OCI-LY7 (cell line): ENCODE measurements around the gene PHETA1. TPM values are rescaled to one million over a fixed set of nuclear protein-coding genes. Genes with fewer than 3 reads are reported as not detected.

Source experiments
- BruUV-seq: library from RNA; stranded (reverse); fragments of 400-500 nt; replicated peaks from 2 replicates; lab custom pipeline; 2021; lab: Mats Ljungman, UMichigan
- CTCF ChIA-PET: fragments of 300-600 bp; sonication (Branson Sonifier 250); formaldehyde crosslinking; loops from one replicate; lab custom pipeline; 2022; ENCODE audit warnings: antibody characterized with exemption; ENCODE audit not compliant: unreplicated experiment; lab: Charles Lee
- POLR2A ChIA-PET: fragments of 300-600 bp; sonication (Branson Sonifier 250); formaldehyde crosslinking; loops from one replicate; lab custom pipeline; 2022; ENCODE audit warnings: antibody characterized with exemption; lab: Charles Lee
- DNase-seq: peaks from one replicate; pipeline ENCODE4 v3.0.0-alpha.2; 2015; ENCODE audit warnings: low spot score
- H2AFZ ChIP-seq: fragments of 200-600 bp; sonication (generic), shearing (Covaris generic); 2 replicates; pipeline ENCODE4 v1.6.1; 2014; ENCODE audit warnings: mild to moderate bottlenecking, antibody characterized with exemption, low read length, moderate library complexity
- H3K27ac ChIP-seq: fragments of 200-600 bp; sonication (generic); 2 replicates; pipeline ENCODE4 v1.5.1; 2014; ENCODE audit warnings: mixed run types, low read depth, mild to moderate bottlenecking, moderate library complexity, low read length, inconsistent platforms; ENCODE audit not compliant: poor library complexity, severe bottlenecking
- H3K36me3 ChIP-seq: fragments of 200-600 bp; sonication (generic); 2 replicates; pipeline ENCODE4 v1.6.1; 2014; ENCODE audit warnings: mild to moderate bottlenecking, antibody characterized with exemption, low read length, moderate library complexity, mixed read lengths; ENCODE audit not compliant: insufficient read depth
- H3K4me1 ChIP-seq: fragments of 200-600 bp; sonication (generic); 2 replicates; pipeline ENCODE4 v1.5.1; 2014; ENCODE audit warnings: mild to moderate bottlenecking, low read length; ENCODE audit not compliant: insufficient read depth, poor library complexity, severe bottlenecking
- H3K4me2 ChIP-seq: fragments of 200-600 bp; sonication (generic); 2 replicates; pipeline ENCODE4 v1.6.1; 2014; ENCODE audit warnings: mild to moderate bottlenecking, low read length
- H3K4me3 ChIP-seq: fragments of 200-600 bp; sonication (generic); 2 replicates; pipeline ENCODE4 v1.5.1; 2014; ENCODE audit warnings: mild to moderate bottlenecking, low read depth, low read length; ENCODE audit not compliant: poor library complexity, severe bottlenecking
- H3K79me2 ChIP-seq: fragments of 200-600 bp; sonication (generic); 2 replicates; pipeline ENCODE4 v1.6.1; 2016; ENCODE audit warnings: low read depth, mild to moderate bottlenecking, low read length, moderate library complexity, mixed read lengths; ENCODE audit not compliant: insufficient read depth
- H3K9me2 ChIP-seq: fragments of 200-600 bp; sonication (generic); 2 replicates; pipeline ENCODE4 v1.6.1; 2016; ENCODE audit warnings: mild to moderate bottlenecking, low read length, mixed read lengths; ENCODE audit not compliant: insufficient read depth
- H3K9me3 ChIP-seq: fragments of 200-600 bp; sonication (generic); 2 replicates; pipeline ENCODE4 v1.6.1; 2014; ENCODE audit warnings: mild to moderate bottlenecking, mixed run types, low read length, mixed read lengths
- H4K20me1 ChIP-seq: fragments of 200-600 bp; sonication (generic); 2 replicates; pipeline ENCODE4 v1.6.1; 2014; ENCODE audit warnings: mild to moderate bottlenecking, antibody characterized with exemption, low read length, moderate library complexity, mixed read lengths; ENCODE audit not compliant: insufficient read depth
- CTCF ChIP-seq: fragments of 200-600 bp; sonication (generic); conservative IDR thresholded peaks from 2 replicates; pipeline ENCODE4 v1.5.1; 2014; ENCODE audit warnings: mild to moderate bottlenecking, antibody characterized with exemption, low read length, moderate library complexity, mixed read lengths
- EZH2phosphoT487 ChIP-seq: fragments of 200-600 bp; sonication (generic); IDR thresholded peaks from 2 replicates; pipeline ENCODE4 v1.6.1; 2018; ENCODE audit warnings: low read depth, borderline replicate concordance, mild to moderate bottlenecking, mixed run types, antibody characterized with exemption, low read length, moderate library complexity, mixed read lengths
- intact Hi-C: fragments of 100-400 bp; cut with micrococcal nuclease; formaldehyde crosslinking; loops from one replicate; pipeline ENCODE4 v1.10.0; 2022; ENCODE audit not compliant: unreplicated experiment
- total RNA-seq, 2 experiments: library from RNA; depleted of rRNA in 1 of 2; stranded (reverse); fragments of >200 nt in 1 of 2; shearing (Covaris generic) in 1 of 2; gene quantifications; 2 replicates each; pipeline ENCODE4 v1.2.3, GENCODE V29; 2014 to 2022

The PHETA1 gene
- total RNA-seq, 2 experiments from 2014 or later: 0.73 to 2.7 TPM

GRCh38 chr12:111413442-111414086 is 44.7 kb upstream of the PHETA1 start:
- peak overlapping the region; percentile 41 for H3K27ac ChIP-seq
- H3K79me2 ChIP-seq: peaks cover 70% of the 10 kb centered on the region
- intact Hi-C loops: no loop called here
- H3K9me3 ChIP-seq: no peaks in the 10 kb centered on the region
- no peak overlapping the region for H3K4me2 ChIP-seq
- no peak for TF ChIP-seq EZH2phosphoT487
- no peak for TF ChIP-seq CTCF
- no peaks in the 10 kb centered on the region for H3K9me2 ChIP-seq
- peaks cover 16% of the 10 kb centered on the region; the same call in 1 of the 2 replicates for H4K20me1 ChIP-seq
- no TSS peak for BruUV-seq
- DNase-seq: no peak
- peaks cover 42% of the 10 kb centered on the region for H3K4me1 ChIP-seq
- CTCF ChIA-PET: interaction anchor here (0.9 kb wide), 1 partner anchor 21 kb away, joined by 3 read pairs; no protein-coding TSS in a partner anchor
- no peak overlapping the region for H3K4me3 ChIP-seq
- no peak overlapping the region for H2AFZ ChIP-seq
- POLR2A ChIA-PET: interaction anchor here (0.5 to 2.1 kb wide), 2 partner anchors 9 to 401 kb away, joined by 6 read pairs; no protein-coding TSS in a partner anchor
- H3K36me3 ChIP-seq: peaks cover 22% of the 10 kb centered on the region

DNA sequence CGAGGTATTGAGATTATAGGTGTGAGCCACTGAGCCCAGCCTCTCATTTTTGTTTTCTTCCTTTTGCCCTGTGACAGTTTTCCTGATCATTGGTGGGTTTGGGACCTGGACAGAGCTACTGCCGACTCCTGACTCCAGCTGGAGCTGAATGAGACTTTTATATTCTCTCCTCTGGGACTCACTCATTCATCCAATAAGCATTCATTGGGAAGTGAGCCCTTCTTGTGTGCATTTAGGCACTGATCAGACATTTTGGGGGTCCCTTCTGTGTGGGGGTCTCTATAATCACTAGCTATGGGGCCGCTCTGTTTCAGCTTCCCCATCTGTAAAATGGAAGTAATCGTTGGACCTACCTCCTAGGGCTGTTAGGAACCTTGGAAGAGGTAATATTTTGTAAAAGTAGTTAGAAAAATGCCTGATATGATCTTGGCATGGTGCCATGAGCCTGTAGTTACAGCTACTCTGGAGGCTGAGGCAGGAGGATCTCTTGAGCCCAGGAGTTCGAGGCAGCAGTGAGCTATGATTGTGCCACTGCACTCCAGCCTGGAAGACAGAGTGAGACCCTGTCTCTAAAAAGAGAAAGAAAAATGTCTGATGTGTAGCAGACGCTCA is 44.0 kb upstream of the PHETA1 start:
- H3K79me2 ChIP-seq: peaks cover 77% of the 10 kb centered on the region
- ChIA-PET POLR2A (interaction anchor here (1.0 to 2.1 kb wide), 2 partner anchors 9 to 36 kb away, joined by 3 to 6 read pairs; no protein-coding TSS in a partner anchor), CTCF (interaction anchor here (0.6 to 0.9 kb wide), 2 partner anchors 22 to 1111 kb away, joined by 3 read pairs; no protein-coding TSS in a partner anchor)
- H3K4me2 ChIP-seq: no peak overlapping the region
- H3K4me3 ChIP-seq: no peak overlapping the region
- DNase-seq: no peak
- peak overlapping the region; percentile 41 for H3K27ac ChIP-seq
- intact Hi-C loops: no loop called here
- TF ChIP-seq CTCF (no peak), EZH2phosphoT487 (no peak)
- BruUV-seq: no TSS peak
- no peaks in the 10 kb centered on the region for H3K9me2 ChIP-seq
- no peak overlapping the region for H2AFZ ChIP-seq
- peaks cover 18% of the 10 kb centered on the region for H4K20me1 ChIP-seq
- peaks cover 49% of the 10 kb centered on the region for H3K4me1 ChIP-seq
- peaks cover 18% of the 10 kb centered on the region for H3K36me3 ChIP-seq
- no peaks in the 10 kb centered on the region for H3K9me3 ChIP-seq
